Measurements from ENCODE around the gene ZFYVE27.

GRCh38 chr10:97687785-97688781 is 48.8 kb upstream of the ZFYVE27 start:
- TF ChIP-seq CTCF (conservative IDR thresholded peaks at IDR 0.05 in 1 of 2, IDR thresholded peaks at IDR 0.05 in 1 of 2; ENCODE audit: extremely low read depth in 1 of 2, insufficient read depth in 1 of 2, low read depth in 1 of 2, low read length in 2 of 2) = no peak
- no peak for TF ChIP-seq EZH2 (IDR thresholded peaks at IDR 0.05; ENCODE audit: borderline replicate concordance, low read length)
